ENCODE results near the gene NMRK1.

The NMRK1 gene

GRCh38 chr9:75069171-75069570 lies 18.8 kb downstream of the NMRK1 start:
- no peak overlapping the region for H2BK120ac ChIP-seq (ENCODE audit: insufficient read depth, low read length, poor library complexity)
- no peak overlapping the region for H4K12ac ChIP-seq (ENCODE audit: low read depth, low read length)
- no peaks in the 10 kb centered on the region for H3K79me1 ChIP-seq (ENCODE audit: low read length)
- H3K79me2 ChIP-seq (ENCODE audit: control insufficient read depth, insufficient read depth, low read length, poor library complexity), result no peaks in the 10 kb centered on the region
- H3K18ac ChIP-seq (ENCODE audit: low read length), result no peak overlapping the region
- peaks cover 4 to 7% of the 10 kb centered on the region in 2 experiments for H3K4me1 ChIP-seq (ENCODE audit: control insufficient read depth in 1 of 2, insufficient read depth in 2 of 2, low read length in 2 of 2)
- no peak overlapping the region for H4K8ac ChIP-seq (ENCODE audit: low read depth, low read length)
- no peak overlapping the region for H3K4ac ChIP-seq (ENCODE audit: low read depth, low read length)
- H3K23ac ChIP-seq (ENCODE audit: low read length), result no peak overlapping the region
- H3K4me2 ChIP-seq (ENCODE audit: low read length), result no peak overlapping the region
- no peak overlapping the region for H2AK5ac ChIP-seq (ENCODE audit: low read length)
- no peak overlapping the region for H2AFZ ChIP-seq (ENCODE audit: insufficient read depth, low read length, poor library complexity)
- H3K14ac ChIP-seq (ENCODE audit: low read length), result no peak overlapping the region
- no peak overlapping the region for H4K91ac ChIP-seq (ENCODE audit: low read depth, low read length)
- peaks cover 3 to 5% of the 10 kb centered on the region in 2 experiments for H3K36me3 ChIP-seq (ENCODE audit: control insufficient read depth in 1 of 2, insufficient read depth in 2 of 2, low read length in 2 of 2)
- H3K4me3 ChIP-seq (ENCODE audit: low read depth, low read length), result no peak overlapping the region
- WGBS (ENCODE audit: extremely low coverage, insufficient coverage, insufficient read length), result no CpG with 5 or more reads among the region's 2 CpGs
- no peaks in the 10 kb centered on the region for H3K27me3 ChIP-seq (ENCODE audit: insufficient read depth, low read length)
- no peak overlapping the region for H3K27ac ChIP-seq (ENCODE audit: low read depth, low read length)
- H2BK12ac ChIP-seq (ENCODE audit: low read length), result no peak overlapping the region
- no peak overlapping the region for H3K9ac ChIP-seq (ENCODE audit: low read length)
- H2BK5ac ChIP-seq (ENCODE audit: low read depth, low read length, poor library complexity), result no peak overlapping the region
- no peaks in the 10 kb centered on the region for H3K9me3 ChIP-seq (ENCODE audit: insufficient read depth, low read depth, low read length)
- no peak for DNase-seq

GRCh38 chr9:75067894-75068293 lies 20.1 kb downstream of the NMRK1 start:
- no peak overlapping the region for H4K8ac ChIP-seq (ENCODE audit: low read depth, low read length)
- no peak overlapping the region for H2AFZ ChIP-seq (ENCODE audit: insufficient read depth, low read length, poor library complexity)
- no peak for DNase-seq
- H3K9me3 ChIP-seq (ENCODE audit: insufficient read depth, low read depth, low read length), result no peaks in the 10 kb centered on the region
- H3K4me3 ChIP-seq (ENCODE audit: low read depth, low read length), result no peak overlapping the region
- no peak overlapping the region for H2BK120ac ChIP-seq (ENCODE audit: insufficient read depth, low read length, poor library complexity)
- no peak overlapping the region for H2BK12ac ChIP-seq (ENCODE audit: low read length)
- H3K18ac ChIP-seq (ENCODE audit: low read length), result no peak overlapping the region
- H2BK5ac ChIP-seq (ENCODE audit: low read depth, low read length, poor library complexity), result no peak overlapping the region
- no peak overlapping the region for H3K9ac ChIP-seq (ENCODE audit: low read length)
- H4K12ac ChIP-seq (ENCODE audit: low read depth, low read length), result no peak overlapping the region
- no peak overlapping the region for H3K4me2 ChIP-seq (ENCODE audit: low read length)
- H3K14ac ChIP-seq (ENCODE audit: low read length), result no peak overlapping the region
- H3K23ac ChIP-seq (ENCODE audit: low read length), result no peak overlapping the region
- no peak overlapping the region for H2AK5ac ChIP-seq (ENCODE audit: low read length)
- H3K27me3 ChIP-seq (ENCODE audit: insufficient read depth, low read length), result no peaks in the 10 kb centered on the region
- WGBS (ENCODE audit: extremely low coverage, insufficient coverage, insufficient read length), result no CpG with 5 or more reads among the region's 4 CpGs
- H3K36me3 ChIP-seq (ENCODE audit: control insufficient read depth in 1 of 2, insufficient read depth in 2 of 2, low read length in 2 of 2), result peaks cover 3 to 5% of the 10 kb centered on the region in 2 experiments
- no peak overlapping the region for H3K4ac ChIP-seq (ENCODE audit: low read depth, low read length)
- H3K79me1 ChIP-seq (ENCODE audit: low read length), result no peaks in the 10 kb centered on the region
- H3K4me1 ChIP-seq (ENCODE audit: control insufficient read depth in 1 of 2, insufficient read depth in 2 of 2, low read length in 2 of 2), result peaks cover 4 to 7% of the 10 kb centered on the region in 2 experiments
- no peaks in the 10 kb centered on the region for H3K79me2 ChIP-seq (ENCODE audit: control insufficient read depth, insufficient read depth, low read length, poor library complexity)
- no peak overlapping the region for H3K27ac ChIP-seq (ENCODE audit: low read depth, low read length)
- no peak overlapping the region for H4K91ac ChIP-seq (ENCODE audit: low read depth, low read length)

- no peaks in the 10 kb centered on the region for H3K79me2 ChIP-seq (ENCODE audit: control insufficient read depth, insufficient read depth, low read length, poor library complexity)
- no peak overlapping the region for H3K4me3 ChIP-seq (ENCODE audit: low read depth, low read length)
- no peak overlapping the region for H3K14ac ChIP-seq (ENCODE audit: low read length)
- H3K23ac ChIP-seq (ENCODE audit: low read length), result no peak overlapping the region
- no peak overlapping the region for H4K12ac ChIP-seq (ENCODE audit: low read depth, low read length)
- H3K18ac ChIP-seq (ENCODE audit: low read length), result no peak overlapping the region
- no peaks in the 10 kb centered on the region for H3K27me3 ChIP-seq (ENCODE audit: insufficient read depth, low read length)
- H3K36me3 ChIP-seq (ENCODE audit: control insufficient read depth in 1 of 2, insufficient read depth in 2 of 2, low read length in 2 of 2), result peaks cover 0 to 3% of the 10 kb centered on the region in 2 experiments
- no peak overlapping the region for H3K4me2 ChIP-seq (ENCODE audit: low read length)
- H3K27ac ChIP-seq (ENCODE audit: low read depth, low read length), result no peak overlapping the region
- no peak overlapping the region for H3K4ac ChIP-seq (ENCODE audit: low read depth, low read length)
- no peak overlapping the region for H2BK120ac ChIP-seq (ENCODE audit: insufficient read depth, low read length, poor library complexity)
- no peak overlapping the region for H2BK5ac ChIP-seq (ENCODE audit: low read depth, low read length, poor library complexity)
- H3K9me3 ChIP-seq (ENCODE audit: insufficient read depth, low read depth, low read length), result no peaks in the 10 kb centered on the region
- WGBS (ENCODE audit: extremely low coverage, insufficient coverage, insufficient read length), result no CpG with 5 or more reads among the region's 2 CpGs
- H2AK5ac ChIP-seq (ENCODE audit: low read length), result no peak overlapping the region
- peaks cover 4 to 7% of the 10 kb centered on the region in 2 experiments for H3K4me1 ChIP-seq (ENCODE audit: control insufficient read depth in 1 of 2, insufficient read depth in 2 of 2, low read length in 2 of 2)
- H4K91ac ChIP-seq (ENCODE audit: low read depth, low read length), result no peak overlapping the region
- H2BK12ac ChIP-seq (ENCODE audit: low read length), result no peak overlapping the region
- H3K9ac ChIP-seq (ENCODE audit: low read length), result no peak overlapping the region
- H4K8ac ChIP-seq (ENCODE audit: low read depth, low read length), result no peak overlapping the region
- no peaks in the 10 kb centered on the region for H3K79me1 ChIP-seq (ENCODE audit: low read length)
- no peak overlapping the region for H2AFZ ChIP-seq (ENCODE audit: insufficient read depth, low read length, poor library complexity)
- DNase-seq, result no peak
These were observed 22.4 kb downstream of the NMRK1 start for GRCh38 chr9:75065510-75065909.

- Histone ChIP-seq H3K79me1 (ENCODE audit: low read length) (no peaks in the 10 kb centered on the region), H3K18ac (ENCODE audit: low read length) (no peak overlapping the region), H2AFZ (ENCODE audit: insufficient read depth, low read length, poor library complexity) (no peak overlapping the region), H3K14ac (ENCODE audit: low read length) (no peak overlapping the region), H3K27me3 (ENCODE audit: insufficient read depth, low read length) (no peaks in the 10 kb centered on the region), H4K12ac (ENCODE audit: low read depth, low read length) (no peak overlapping the region), H3K4me2 (ENCODE audit: low read length) (no peak overlapping the region), H2AK5ac (ENCODE audit: low read length) (no peak overlapping the region), H3K36me3 (ENCODE audit: control insufficient read depth in 1 of 2, insufficient read depth in 2 of 2, low read length in 2 of 2) (peaks cover 0 to 3% of the 10 kb centered on the region in 2 experiments), H4K91ac (ENCODE audit: low read depth, low read length) (no peak overlapping the region), H4K8ac (ENCODE audit: low read depth, low read length) (no peak overlapping the region), H3K23ac (ENCODE audit: low read length) (no peak overlapping the region), H3K4me3 (ENCODE audit: low read depth, low read length) (no peak overlapping the region), H2BK120ac (ENCODE audit: insufficient read depth, low read length, poor library complexity) (no peak overlapping the region), H3K9ac (ENCODE audit: low read length) (no peak overlapping the region), H3K9me3 (ENCODE audit: insufficient read depth, low read depth, low read length) (no peaks in the 10 kb centered on the region), H2BK12ac (ENCODE audit: low read length) (no peak overlapping the region), H3K4ac (ENCODE audit: low read depth, low read length) (no peak overlapping the region), H3K27ac (ENCODE audit: low read depth, low read length) (no peak overlapping the region), H3K4me1 (ENCODE audit: control insufficient read depth in 1 of 2, insufficient read depth in 2 of 2, low read length in 2 of 2) (peaks cover 4 to 7% of the 10 kb centered on the region in 2 experiments), H3K79me2 (ENCODE audit: control insufficient read depth, insufficient read depth, low read length, poor library complexity) (no peaks in the 10 kb centered on the region), H2BK5ac (ENCODE audit: low read depth, low read length, poor library complexity) (no peak overlapping the region)
- DNase-seq, result no peak
- WGBS (ENCODE audit: extremely low coverage, insufficient coverage, insufficient read length), result no CpG with 5 or more reads among the region's 2 CpGs
These were observed 23.5 kb downstream of the NMRK1 start for GRCh38 chr9:75064307-75065025.
